ENCODE results near the gene KTN1. TPM values are rescaled to one million over a fixed set of nuclear protein-coding genes. Genes with fewer than 3 reads are reported as not detected.

KTN1 gene
- total and polyA plus RNA-seq, 2 experiments from 2014 or later, result 124 to 607 TPM

- TF ChIP-seq ZNF462 (CRISPR knock-in tag; IDR thresholded peaks at IDR 0.05) (no peak), ZNF331 (CRISPR knock-in tag; IDR thresholded peaks at IDR 0.05; ENCODE audit: low read depth) (no peak), CTCF (conservative IDR thresholded peaks at IDR 0.05; ENCODE audit: low read depth in 2 of 2) (no peak), ZNF114 (CRISPR knock-in tag; IDR thresholded peaks at IDR 0.05) (no peak), POLR2AphosphoS5 (IDR thresholded peaks at IDR 0.05; ENCODE audit: low read depth) (no peak)
These were observed 17.9 kb upstream of the KTN1 start (continued) for GRCh38 chr14:55562135-55562534.

- no peaks in the 10 kb centered on the region for H3K36me3 ChIP-seq (ENCODE audit: insufficient read depth)
- H3K4me1 ChIP-seq (ENCODE audit: insufficient read depth), result no peaks in the 10 kb centered on the region
- ATAC-seq, result no peak
- H3K4me3 ChIP-seq, result no peak overlapping the region
- Mint-ChIP-seq H3K36me3 (ENCODE audit: low read depth) (no peaks in the 10 kb centered on the region; the same call in 2 of the 3 replicates), H3K9me3 (no peaks in the 10 kb centered on the region), H3K27me3 (ENCODE audit: insufficient read depth, low read depth, poor library complexity) (no peaks in the 10 kb centered on the region), H3K4me3 (no peak overlapping the region), H3K27ac (peak overlapping the region; percentile 83), H3K4me1 (0 out of 3 replicates have a peak, but pooled peaks cover 2% of the 10 kb centered on the region)
- no peaks in the 10 kb centered on the region for H3F3A ChIP-seq (replicated peaks; ENCODE audit: low read depth)
- no peak overlapping the region for H3K27ac ChIP-seq (ENCODE audit: low read depth)
- DNase-seq (ENCODE audit: low spot score), result no peak
- H3K9me2 ChIP-seq (ENCODE audit: insufficient read depth), result no peaks in the 10 kb centered on the region
- H2AFZ ChIP-seq, result no peak overlapping the region
- H3K27me3 ChIP-seq (ENCODE audit: insufficient read depth), result no peaks in the 10 kb centered on the region
- H3K4me2 ChIP-seq, result no peak overlapping the region
- H3K79me2 ChIP-seq (replicated peaks; ENCODE audit: insufficient read depth), result no peaks in the 10 kb centered on the region
- no peaks in the 10 kb centered on the region for H4K20me1 ChIP-seq (replicated peaks; ENCODE audit: insufficient read depth)
- no peak for TF ChIP-seq ZNF114 (CRISPR knock-in tag; IDR thresholded peaks at IDR 0.05)
- no peak for TF ChIP-seq JUNB (IDR thresholded peaks at IDR 0.05; ENCODE audit: unreplicated experiment)
- TF ChIP-seq POLR2AphosphoS5 (IDR thresholded peaks at IDR 0.05; ENCODE audit: low read depth), result no peak
- TF ChIP-seq CTCF (conservative IDR thresholded peaks at IDR 0.05; ENCODE audit: low read depth in 2 of 2), result no peak
- no peak for TF ChIP-seq CREB1 (CRISPR knock-in tag; IDR thresholded peaks at IDR 0.05; ENCODE audit: low read depth)
- TF ChIP-seq ZNF331 (CRISPR knock-in tag; IDR thresholded peaks at IDR 0.05; ENCODE audit: low read depth), result no peak
- TF ChIP-seq NANOG (IDR thresholded peaks at IDR 0.05; ENCODE audit: borderline replicate concordance), result no peak
- TF ChIP-seq REST (IDR thresholded peaks at IDR 0.05; ENCODE audit: unreplicated experiment), result no peak
- TF ChIP-seq EZH2phosphoT487 (IDR thresholded peaks at IDR 0.05; ENCODE audit: unreplicated experiment), result no peak
These were observed 11.4 kb upstream of the KTN1 start for GRCh38 chr14:55568618-55569017.
